Ishikawa (cell line): ENCODE results near the gene ZNF385C.

Experiments used
- CEBPB ChIP-seq: IDR thresholded peaks from 2 replicates; pipeline ENCODE4 v1.6.1; 2012
- CREB1 ChIP-seq: IDR thresholded peaks from 2 replicates; pipeline ENCODE4 v1.6.1; 2012; ENCODE audit warnings: low read depth
- EGR1 ChIP-seq: IDR thresholded peaks from 2 replicates; pipeline ENCODE4 v1.6.1; 2012
- EP300 ChIP-seq: IDR thresholded peaks from 2 replicates; pipeline ENCODE4 v1.6.1; 2012; ENCODE audit warnings: borderline replicate concordance
- FOXM1 ChIP-seq: IDR thresholded peaks from 2 replicates; pipeline ENCODE4 v1.6.1; 2012; ENCODE audit warnings: low read depth, borderline replicate concordance
- MAX ChIP-seq: IDR thresholded peaks from 2 replicates; pipeline ENCODE4 v1.6.1; 2012
- NFIC ChIP-seq: IDR thresholded peaks from 2 replicates; pipeline ENCODE4 v1.6.1; 2012
- RAD21 ChIP-seq: IDR thresholded peaks from 2 replicates; pipeline ENCODE4 v1.6.1; 2012; ENCODE audit warnings: low read depth
- REST ChIP-seq: IDR thresholded peaks from 2 replicates; pipeline ENCODE4 v1.6.1; 2012; ENCODE audit warnings: low read depth, mild to moderate bottlenecking
- TAF1 ChIP-seq: IDR thresholded peaks from 2 replicates; pipeline ENCODE4 v1.6.1; 2012; ENCODE audit warnings: low read depth, mild to moderate bottlenecking
- TCF12 ChIP-seq: IDR thresholded peaks from 2 replicates; pipeline ENCODE4 v1.6.1; 2012; ENCODE audit warnings: low read depth
- TEAD4 ChIP-seq: IDR thresholded peaks from 2 replicates; pipeline ENCODE4 v1.6.1; 2012
- USF1 ChIP-seq: IDR thresholded peaks from 2 replicates; pipeline ENCODE4 v1.6.1; 2012
- YY1 ChIP-seq: IDR thresholded peaks from 2 replicates; pipeline ENCODE4 v1.6.1; 2012; ENCODE audit warnings: low read depth
- ZBTB7A ChIP-seq: IDR thresholded peaks from 2 replicates; pipeline ENCODE4 v1.6.1; 2012; ENCODE audit warnings: low read depth

Gene ZNF385C

GRCh38 chr17:42071810-42072209 lies 26.5 kb downstream of the ZNF385C start:
- TF ChIP-seq ZBTB7A (no peak), EGR1 (no peak), FOXM1 (no peak), USF1 (no peak), TAF1 (no peak), CREB1 (no peak), MAX (no peak), EP300 (no peak), CEBPB (no peak)

- TF ChIP-seq TEAD4 (no peak), EP300 (no peak)
Observed at GRCh38 chr17:42068979-42069378, 29.3 kb downstream of the ZNF385C start.

GRCh38 chr17:42067371-42068091 lies 30.7 kb downstream of the ZNF385C start:
- TF ChIP-seq EP300 (no peak), RAD21 (peak; percentile 76), ZBTB7A (peak; percentile 64; the same call in 1 of the 2 replicates)

GRCh38 chr17:42065201-42065600 lies 33.1 kb downstream of the ZNF385C start:
- no peak for TF ChIP-seq REST
- no peak for TF ChIP-seq RAD21
- no peak for TF ChIP-seq USF1
- no peak for TF ChIP-seq EP300
- no peak for TF ChIP-seq TAF1
- TF ChIP-seq MAX: no peak
- TF ChIP-seq FOXM1: no peak
- TF ChIP-seq TEAD4: no peak
- TF ChIP-seq YY1: no peak
- TF ChIP-seq TCF12: no peak
- no peak for TF ChIP-seq EGR1
- no peak for TF ChIP-seq NFIC
- TF ChIP-seq ZBTB7A: no peak
- TF ChIP-seq CREB1: no peak
- TF ChIP-seq CEBPB: no peak

- TF ChIP-seq FOXM1 (no peak), MAX (no peak), EP300 (no peak), TEAD4 (no peak), NFIC (no peak), EGR1 (no peak), YY1 (no peak), TCF12 (no peak), ZBTB7A (no peak), USF1 (no peak), CREB1 (no peak), TAF1 (no peak), REST (no peak), RAD21 (no peak), CEBPB (no peak)
Observed at GRCh38 chr17:42062681-42063080, 35.6 kb downstream of the ZNF385C start.
